ENCODE measurements around the gene ANKRD63.

ANKRD63 gene

DNA sequence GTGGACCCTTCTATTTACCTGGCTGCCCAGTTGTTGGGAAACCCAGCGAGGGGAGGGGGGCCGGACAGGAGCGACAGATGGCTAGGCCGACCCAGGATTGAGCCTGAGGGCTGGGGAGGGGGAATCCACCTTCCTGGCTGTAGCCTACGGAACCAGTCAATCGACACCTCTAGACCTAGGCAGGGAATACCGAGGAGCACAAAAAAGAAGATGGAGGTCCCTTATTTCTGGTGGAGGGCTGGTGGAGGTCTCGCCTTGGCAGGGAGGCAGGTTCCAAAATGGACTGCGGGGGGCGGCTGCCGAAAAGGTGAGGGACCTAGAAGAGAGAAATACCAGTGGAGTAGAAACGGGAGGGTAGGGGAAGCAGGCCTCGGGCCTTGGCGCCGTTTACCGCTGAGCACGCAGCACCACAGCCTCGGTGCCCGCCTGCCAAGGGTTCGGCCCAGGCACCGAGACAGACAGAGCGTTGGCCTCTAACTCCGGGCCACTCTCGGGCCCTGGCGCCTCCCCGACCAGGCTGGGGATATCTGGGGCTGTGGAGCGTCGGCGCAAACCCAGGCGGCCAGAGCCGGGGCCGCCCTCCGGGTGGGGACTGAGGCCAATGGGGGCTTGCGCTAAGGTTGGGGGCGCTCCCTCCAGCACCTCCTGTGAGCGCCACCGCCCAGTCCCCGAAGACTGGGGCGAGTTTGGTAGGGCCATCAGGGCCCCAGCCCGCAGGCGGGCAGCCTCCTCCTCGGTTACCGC is 1.6 kb downstream of the ANKRD63 start:
- in situ Hi-C loops (cut with HindIII; ENCODE audit: low sequenced_read_pairs) = no loop called here

DNA sequence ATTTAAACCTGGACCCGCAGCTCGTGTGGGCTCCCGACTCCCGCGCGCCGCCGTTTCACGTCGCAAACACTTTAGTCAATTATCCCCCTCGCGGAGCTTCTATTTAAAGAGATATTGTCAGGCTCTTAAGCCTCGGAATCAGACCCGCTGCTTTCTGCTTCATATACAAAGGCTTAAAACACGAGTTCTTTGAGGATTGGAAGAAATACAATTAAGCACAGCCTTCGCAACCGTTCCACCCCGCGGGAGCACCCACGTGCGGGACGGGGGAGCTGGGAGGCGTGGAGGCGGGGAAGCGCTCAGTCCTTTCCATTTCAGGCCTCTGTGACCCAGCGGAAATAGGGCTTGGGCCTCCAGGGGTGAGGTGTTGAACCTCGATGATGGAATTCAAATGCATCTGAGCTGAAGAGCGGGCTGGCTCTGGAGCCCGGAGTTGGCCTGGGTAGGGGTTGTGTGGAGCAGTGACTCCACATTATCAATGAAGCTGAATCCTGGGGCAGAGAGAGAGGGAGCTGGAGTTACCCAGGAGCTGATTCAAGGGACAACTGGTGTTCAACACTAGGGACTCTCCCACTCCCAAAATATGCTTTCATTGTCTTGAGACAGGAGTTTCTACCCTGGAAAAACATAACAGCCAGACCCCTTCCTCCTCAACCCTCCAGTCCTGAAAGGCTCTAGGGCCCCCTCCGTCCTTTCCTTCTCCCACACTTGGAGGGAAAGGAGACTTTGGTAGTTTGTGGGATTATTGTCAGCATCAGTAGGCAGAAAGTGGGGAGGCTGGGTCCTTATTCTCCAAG is 2.4 kb downstream of the ANKRD63 start:
- in situ Hi-C loops (cut with HindIII; ENCODE audit: low sequenced_read_pairs) = no loop called here

DNA sequence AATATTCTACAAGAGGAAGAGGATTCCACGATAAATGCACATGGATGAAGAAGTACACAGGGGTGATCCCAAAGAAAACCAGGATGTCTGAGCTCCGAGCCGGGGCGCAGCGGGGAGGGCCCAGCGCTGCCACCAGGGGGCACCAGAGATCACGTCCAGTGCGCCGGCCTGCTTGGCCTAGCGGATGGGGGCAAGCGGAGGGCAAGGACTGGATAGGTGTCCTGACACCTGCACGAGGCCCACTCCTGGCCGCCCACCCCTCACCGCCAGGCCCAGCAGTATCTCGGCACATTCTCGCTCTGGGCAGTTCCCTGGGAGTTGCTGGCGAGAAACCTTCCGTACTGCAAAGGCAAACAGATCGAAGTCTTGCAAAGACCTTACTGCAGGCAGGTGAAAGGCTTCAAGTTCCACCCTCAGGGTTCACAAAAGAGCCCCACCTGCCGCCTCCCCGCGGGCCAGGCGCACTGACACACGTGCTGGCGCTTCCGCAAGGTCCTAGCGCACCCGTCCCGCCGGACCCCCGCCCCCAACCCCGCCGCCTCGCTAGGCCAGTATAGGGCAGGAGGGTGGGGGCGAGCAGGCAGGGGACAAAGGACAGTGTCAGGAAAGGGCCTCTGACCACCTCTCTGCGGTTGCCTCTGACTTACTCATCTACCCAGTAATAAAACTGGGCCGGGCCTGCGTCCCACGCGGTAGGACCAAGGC is 3.3 kb downstream of the ANKRD63 start:
- in situ Hi-C loops (cut with HindIII; ENCODE audit: low sequenced_read_pairs) = no loop called here

DNA sequence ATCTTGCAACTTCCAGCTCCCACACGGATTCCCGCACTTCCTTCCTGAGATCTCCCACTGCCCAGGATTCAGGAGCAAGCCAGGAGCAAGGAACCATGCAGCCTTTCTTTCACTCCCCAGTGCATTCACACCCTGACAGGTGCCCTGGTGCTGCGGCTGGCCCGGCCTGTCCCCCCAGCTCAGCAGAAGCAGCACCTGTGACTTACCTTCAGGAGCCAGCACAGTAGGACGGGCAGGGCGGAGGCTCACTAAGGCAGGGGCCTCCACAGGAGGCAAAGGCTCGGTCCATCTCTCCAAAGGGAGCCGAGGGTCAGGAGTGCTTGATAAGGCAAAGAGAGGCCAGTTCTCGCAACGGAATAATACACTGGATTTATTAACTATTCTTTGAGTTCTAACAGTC is 4.8 kb downstream of the ANKRD63 start:
- in situ Hi-C loops (cut with HindIII; ENCODE audit: low sequenced_read_pairs) = no loop called here

DNA sequence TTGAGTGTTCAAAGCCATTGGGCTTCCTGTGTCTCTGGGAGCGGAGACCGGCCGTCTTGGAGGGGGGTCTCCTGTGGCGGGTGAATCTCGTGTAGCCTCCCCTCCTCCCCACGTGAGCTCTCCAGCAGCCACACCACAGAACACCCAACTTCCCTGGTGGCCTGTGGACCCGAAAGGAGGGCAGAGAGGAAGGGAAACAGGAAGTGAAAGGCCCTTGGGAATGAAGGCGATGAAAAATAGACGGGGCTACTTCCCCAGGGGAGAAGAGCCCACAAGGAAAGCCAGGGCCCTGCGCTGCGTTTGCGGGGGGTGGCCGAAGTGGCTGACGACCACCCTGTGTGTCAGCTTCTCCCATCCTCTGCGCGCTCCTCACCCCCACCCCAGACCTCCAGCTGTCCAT is 5.4 kb downstream of the ANKRD63 start:
- in situ Hi-C loops (cut with HindIII; ENCODE audit: low sequenced_read_pairs) = no loop called here

DNA sequence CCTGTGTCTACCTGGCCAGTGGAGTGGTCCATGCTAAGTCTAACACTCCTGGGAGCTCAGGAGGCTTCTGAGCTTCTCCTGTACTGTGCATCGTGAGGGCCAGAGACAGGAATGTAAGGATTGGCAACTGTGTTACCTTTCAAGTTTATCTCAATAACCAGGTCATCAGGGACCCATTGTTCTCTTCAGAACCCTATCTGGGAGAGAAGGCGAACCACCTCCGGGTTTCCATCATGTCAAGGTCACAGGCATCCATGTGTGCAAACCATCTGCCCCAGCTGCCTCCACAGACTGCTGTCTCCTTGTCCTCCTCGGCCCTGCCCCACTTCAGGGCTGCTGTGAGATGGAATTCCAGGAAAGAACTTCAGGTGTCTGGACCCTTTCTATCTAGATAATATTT is 5.9 kb downstream of the ANKRD63 start:
- in situ Hi-C loops (cut with HindIII; ENCODE audit: low sequenced_read_pairs) = no loop called here

DNA sequence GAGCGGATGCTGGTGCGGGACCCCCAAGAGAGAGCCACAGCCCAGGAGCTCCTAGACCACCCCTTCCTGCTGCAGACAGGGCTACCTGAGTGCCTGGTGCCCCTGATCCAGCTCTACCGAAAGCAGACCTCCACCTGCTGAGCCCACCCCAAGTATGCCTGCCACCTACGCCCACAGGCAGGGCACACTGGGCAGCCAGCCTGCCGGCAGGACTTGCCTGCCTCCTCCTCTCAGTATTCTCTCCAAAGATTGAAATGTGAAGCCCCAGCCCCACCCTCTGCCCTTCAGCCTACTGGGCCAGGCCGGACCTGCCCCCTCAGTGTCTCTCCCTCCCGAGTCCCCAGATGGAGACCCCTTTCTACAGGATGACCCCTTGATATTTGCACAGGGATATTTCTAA is 6.9 kb downstream of the ANKRD63 start:
- in situ Hi-C loops (cut with HindIII; ENCODE audit: low sequenced_read_pairs) = no loop called here

DNA sequence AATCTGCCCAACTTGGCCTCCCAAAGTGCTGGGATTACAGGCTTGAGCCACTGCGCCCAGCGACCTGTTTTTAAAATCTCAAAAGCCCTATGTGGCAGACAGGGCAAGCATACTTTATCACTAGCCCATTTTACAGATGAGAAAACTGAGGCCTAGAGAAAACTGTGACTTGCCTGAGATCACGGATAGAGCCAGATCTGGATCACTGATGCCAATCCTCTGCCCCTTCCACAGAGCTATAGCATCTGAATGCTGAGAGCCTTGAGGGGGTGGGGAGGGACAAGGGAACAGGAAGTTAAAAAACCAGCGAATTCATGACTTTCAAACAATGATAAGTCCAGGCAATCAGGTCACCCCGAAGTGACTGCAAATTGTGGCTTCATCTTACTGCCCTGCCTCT is 7.3 kb downstream of the ANKRD63 start:
- in situ Hi-C loops (cut with HindIII; ENCODE audit: low sequenced_read_pairs) = no loop called here

DNA sequence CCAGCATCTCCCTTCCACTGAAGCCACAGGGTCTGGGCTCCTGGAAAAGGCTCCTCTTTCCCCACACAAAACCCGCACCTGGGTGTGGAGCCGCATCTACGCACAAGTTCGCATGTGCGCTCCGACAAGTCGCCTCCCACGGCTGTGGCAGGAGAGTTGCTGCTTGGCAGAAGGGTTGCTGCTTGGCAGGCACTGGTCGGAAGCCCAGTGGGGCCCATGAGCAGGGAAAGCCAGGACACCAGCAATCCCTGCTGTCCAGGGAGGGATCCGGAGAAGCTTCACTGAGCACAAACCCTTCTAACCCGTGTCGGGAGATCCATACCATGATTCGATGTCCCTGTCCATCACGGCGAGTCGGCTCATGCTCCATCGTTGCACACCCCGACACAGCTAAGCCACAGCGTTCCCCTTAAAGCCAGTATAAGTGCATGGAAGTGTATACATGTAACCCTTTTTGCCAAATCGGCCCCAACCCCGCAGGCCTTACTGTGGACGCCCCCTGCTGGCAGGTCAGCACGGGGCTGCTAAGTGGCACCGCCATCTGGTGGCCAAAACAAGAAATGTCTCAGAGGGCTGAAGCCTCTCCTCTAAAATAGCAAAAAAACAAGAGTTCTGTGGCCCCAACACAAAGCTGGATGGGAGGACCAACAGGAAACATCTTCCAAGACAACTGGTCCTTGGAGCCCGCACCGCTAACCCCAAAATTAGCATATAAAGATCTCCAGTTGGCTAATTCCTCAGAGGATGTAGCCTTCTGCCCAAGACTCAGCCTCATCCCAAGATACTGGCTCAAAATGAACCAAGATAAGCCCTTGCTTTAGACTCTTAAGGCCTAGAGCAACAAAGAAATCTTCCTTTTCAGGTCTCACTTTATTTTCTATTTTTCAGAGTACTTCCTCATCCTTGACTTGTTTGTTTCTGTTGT is 8.3 kb downstream of the ANKRD63 start:
- in situ Hi-C loops (cut with HindIII; ENCODE audit: low sequenced_read_pairs) = loop anchor here (5.0 kb wide), 3 partner anchors 47 to 252 kb away; no protein-coding TSS in a partner anchor

DNA sequence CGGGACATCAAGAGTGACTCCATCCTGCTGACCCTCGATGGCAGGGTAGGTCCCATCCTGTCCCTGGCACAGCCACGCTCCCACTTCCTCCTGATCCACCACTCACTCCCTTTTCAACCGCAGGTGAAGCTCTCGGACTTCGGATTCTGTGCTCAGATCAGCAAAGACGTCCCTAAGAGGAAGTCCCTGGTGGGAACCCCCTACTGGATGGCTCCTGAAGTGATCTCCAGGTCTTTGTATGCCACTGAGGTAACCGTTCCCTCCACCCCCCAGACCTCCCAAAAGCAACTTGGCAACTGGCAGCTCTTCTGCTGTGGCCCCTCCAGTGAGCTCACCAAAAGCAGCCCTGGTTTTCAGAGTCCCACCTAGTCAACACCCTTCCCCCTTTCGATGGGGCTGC is 9.4 kb downstream of the ANKRD63 start:
- in situ Hi-C loops (cut with HindIII; ENCODE audit: low sequenced_read_pairs) = loop anchor here (5.0 kb wide), 3 partner anchors 46 to 251 kb away; no protein-coding TSS in a partner anchor

DNA sequence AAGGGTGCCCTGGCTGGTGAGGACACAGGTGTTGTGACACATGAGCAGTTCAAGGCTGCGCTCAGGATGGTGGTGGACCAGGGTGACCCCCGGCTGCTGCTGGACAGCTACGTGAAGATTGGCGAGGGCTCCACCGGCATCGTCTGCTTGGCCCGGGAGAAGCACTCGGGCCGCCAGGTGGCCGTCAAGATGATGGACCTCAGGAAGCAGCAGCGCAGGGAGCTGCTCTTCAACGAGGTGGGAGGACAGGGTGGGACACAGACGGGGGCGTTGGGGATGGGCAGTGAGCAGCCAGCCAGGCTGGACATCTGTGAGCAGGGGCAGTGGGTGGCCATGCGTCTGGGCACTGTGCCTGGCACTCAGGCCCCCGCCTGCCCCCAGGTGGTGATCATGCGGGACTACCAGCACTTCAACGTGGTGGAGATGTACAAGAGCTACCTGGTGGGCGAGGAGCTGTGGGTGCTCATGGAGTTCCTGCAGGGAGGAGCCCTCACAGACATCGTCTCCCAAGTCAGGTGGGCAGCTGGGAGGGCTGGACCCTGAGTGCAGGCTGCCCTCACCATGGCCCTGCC is 10.3 kb downstream of the ANKRD63 start:
- in situ Hi-C loops (cut with HindIII; ENCODE audit: low sequenced_read_pairs) = loop anchor here (5.0 kb wide), 3 partner anchors 45 to 250 kb away; no protein-coding TSS in a partner anchor

DNA sequence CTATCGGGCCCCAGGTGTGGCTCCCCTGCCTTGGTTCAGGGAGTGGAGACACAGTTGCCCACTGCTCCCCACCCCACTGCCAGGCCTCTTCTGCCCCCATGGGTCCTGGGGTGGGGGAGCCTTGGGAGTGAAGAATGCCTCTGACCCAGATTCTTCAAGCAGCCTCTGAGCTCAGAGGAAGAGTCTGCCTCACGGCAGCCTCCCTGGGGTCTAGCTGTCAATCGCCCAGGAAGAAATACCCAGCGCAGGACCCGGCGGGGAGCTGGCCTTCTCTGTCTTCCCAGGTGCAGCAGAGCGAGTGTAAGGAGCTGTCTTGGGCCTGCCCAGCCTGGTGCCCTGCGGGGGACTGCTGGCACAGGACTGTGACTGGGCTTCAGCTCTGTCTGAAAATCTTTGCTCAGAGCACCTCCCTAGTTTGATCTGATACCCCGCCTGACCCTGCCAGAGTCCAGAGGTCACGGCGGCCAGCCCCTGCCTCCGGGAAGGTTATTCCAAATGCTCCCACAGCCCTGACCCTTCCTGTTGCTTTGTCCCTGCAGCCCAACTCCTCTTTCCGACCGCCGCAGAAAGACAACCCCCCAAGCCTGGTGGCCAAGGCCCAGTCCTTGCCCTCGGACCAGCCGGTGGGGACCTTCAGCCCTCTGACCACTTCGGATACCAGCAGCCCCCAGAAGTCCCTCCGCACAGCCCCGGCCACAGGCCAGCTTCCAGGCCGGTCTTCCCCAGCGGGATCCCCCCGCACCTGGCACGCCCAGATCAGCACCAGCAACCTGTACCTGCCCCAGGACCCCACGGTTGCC is 11.0 kb downstream of the ANKRD63 start:
- in situ Hi-C loops (cut with HindIII; ENCODE audit: low sequenced_read_pairs) = loop anchor here (5.0 kb wide), 3 partner anchors 45 to 250 kb away; no protein-coding TSS in a partner anchor

DNA sequence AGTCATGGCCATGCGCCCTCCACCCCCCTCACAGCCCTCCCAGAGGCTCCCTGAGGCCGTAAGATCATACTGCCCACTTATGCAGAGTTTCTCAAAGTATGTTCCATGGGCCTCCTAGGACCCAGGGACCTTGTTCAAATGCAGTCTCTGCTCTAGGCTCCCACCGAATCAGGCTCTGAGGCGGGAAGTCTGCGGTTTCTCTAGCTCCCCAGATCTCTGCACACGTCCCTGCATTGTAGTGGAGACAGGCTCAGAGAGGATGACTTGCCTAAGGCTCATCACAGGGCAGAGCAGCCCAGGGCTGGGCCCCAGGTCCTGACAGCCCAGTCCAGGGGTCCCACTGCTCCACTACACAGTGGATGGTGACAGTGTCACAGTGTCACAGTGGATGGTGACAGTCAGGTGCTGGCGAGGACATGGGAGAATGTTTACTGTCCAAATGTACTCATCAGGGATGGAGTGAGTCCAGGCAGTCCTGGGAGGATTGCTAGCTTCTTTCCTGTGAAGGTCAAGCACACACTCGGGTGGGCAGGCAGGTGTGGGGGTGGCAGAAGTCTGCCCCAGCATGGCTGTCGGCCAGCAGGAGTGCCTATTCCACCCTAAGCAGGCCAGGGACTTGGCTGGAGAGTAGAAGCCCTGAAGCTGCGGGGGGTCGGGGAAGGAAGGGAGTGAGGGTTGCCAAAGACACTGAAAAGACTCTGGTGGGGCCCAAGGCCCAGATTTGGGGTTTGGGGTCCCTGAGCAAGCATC is 12.4 kb downstream of the ANKRD63 start:
- in situ Hi-C loops (cut with HindIII; ENCODE audit: low sequenced_read_pairs) = loop anchor here (5.0 kb wide), 3 partner anchors 43 to 248 kb away; no protein-coding TSS in a partner anchor

DNA sequence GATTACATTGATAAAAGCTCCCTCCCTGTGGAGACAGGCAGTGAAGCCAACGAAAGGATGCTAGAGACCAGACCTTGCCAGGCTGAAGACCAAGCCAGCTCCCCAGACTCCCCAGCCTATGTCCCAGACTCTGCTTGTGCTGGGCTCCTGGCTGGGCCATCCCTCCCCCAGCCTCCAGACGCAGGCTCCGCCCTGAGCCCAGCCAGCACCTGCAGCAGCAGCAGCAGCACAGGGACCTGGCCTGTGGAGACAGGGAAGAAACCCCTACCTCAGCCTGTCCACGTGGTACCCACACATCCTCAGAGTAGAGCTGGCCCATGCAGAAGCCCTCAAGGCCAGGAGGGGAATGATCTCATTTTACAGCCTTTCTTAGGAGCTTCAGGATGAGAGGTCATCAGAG is 13.3 kb downstream of the ANKRD63 start:
- in situ Hi-C loops (cut with HindIII; ENCODE audit: low sequenced_read_pairs) = loop anchor here (5.0 kb wide), 3 partner anchors 42 to 247 kb away; no protein-coding TSS in a partner anchor

DNA sequence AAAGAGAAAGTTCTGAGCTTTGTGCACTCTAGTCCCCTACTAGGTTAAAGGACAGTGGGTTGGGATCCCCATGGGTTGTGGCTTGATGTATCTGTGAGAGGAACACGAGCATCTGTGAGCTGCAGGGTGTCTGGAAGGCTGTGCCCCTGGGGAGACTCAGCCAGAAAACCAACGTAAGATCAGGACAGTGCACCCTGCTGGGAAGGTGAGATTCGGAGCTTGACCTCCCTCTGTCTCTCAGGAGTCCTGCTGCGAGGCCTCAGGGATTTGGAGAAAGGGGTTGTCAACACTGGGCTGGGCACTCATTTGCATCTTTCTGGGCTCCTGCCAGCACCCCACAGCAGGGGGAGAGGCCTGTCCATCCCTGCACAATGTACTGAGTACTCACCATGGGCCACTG is 15.2 kb downstream of the ANKRD63 start:
- in situ Hi-C loops (cut with HindIII; ENCODE audit: low sequenced_read_pairs) = no loop called here

DNA sequence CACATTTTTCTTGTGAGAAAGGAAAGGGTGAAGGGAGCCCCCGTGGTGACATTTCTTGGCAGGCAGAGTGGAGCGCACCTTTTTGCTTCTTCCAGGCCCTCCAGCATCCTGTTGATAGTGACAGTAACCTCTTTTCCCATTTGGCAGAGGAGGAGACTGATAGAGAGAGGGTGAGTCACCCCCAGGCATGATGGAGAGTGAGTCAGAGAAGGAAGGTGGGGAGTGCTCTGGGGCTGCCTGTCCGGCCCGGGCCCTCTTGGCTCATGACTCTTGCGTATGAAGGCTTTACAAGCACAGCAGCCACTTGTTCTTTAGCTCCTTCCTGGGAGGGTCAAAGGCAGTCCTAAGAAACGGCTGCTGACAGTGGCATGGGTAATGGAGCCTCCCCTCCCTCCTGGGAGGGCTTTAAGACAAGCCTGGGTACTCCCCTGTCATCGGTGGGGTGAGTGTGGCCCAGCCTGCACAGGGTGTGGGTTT is 16.0 kb downstream of the ANKRD63 start:
- in situ Hi-C loops (cut with HindIII; ENCODE audit: low sequenced_read_pairs) = no loop called here

DNA sequence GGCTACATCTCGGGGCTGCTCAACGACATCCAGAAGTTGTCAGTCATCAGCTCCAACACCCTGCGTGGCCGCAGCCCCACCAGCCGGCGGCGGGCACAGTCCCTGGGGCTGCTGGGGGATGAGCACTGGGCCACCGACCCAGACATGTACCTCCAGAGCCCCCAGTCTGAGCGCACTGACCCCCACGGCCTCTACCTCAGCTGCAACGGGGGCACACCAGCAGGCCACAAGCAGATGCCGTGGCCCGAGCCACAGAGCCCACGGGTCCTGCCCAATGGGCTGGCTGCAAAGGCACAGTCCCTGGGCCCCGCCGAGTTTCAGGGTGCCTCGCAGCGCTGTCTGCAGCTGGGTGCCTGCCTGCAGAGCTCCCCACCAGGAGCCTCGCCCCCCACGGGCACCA is 17.0 kb downstream of the ANKRD63 start:
- in situ Hi-C loops (cut with HindIII; ENCODE audit: low sequenced_read_pairs) = no loop called here

DNA sequence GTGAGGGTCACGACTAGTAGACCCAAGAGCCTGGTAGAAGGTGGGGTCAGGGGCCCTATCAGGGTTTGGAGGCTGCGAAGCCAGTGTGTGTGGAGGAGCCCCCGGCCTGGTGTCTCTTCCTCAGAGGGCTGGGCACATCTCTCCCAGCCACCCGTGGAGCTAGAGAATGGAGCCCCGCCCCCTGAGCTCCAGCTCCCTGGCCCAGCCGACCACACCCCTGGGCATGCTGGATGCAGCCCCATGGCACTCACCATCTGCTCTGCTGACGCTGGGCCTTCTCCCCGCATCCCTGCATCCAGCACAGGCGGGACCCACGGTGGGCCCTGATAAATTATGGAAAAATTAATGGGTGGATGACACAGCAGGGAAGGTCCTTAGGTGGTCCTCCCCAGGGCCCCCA is 17.5 kb downstream of the ANKRD63 start:
- in situ Hi-C loops (cut with HindIII; ENCODE audit: low sequenced_read_pairs) = no loop called here
